GM18519 (cell line): ENCODE results near the gene HHIP.
A peak's percentile ranks its signal among the peaks of the same experiment; 100 is the strongest.

Experiments
- ATAC-seq: cut with Tn5 transposase; IDR thresholded peaks from one replicate; pipeline ENCODE4 v1.9.1; 2021; ENCODE audit warnings: mild to moderate bottlenecking, moderate library complexity; ENCODE audit not compliant: unreplicated experiment, low FRiP score

Gene HHIP

GRCh38 chr4:144705601-144706590 is 59.9 kb downstream of the HHIP start:
- ATAC-seq: no peak

GRCh38 chr4:144709159-144709558 is 63.2 kb downstream of the HHIP start:
- ATAC-seq: no peak

- no peak for ATAC-seq
Observed at GRCh38 chr4:144709793-144710525, 64.0 kb downstream of the HHIP start.

- ATAC-seq: no peak
Observed at GRCh38 chr4:144710526-144710912, 64.6 kb downstream of the HHIP start.

- ATAC-seq: no peak
Observed at GRCh38 chr4:144711700-144712456, 65.9 kb downstream of the HHIP start.

- ATAC-seq: no peak
Observed at GRCh38 chr4:144712775-144713174, 66.8 kb downstream of the HHIP start.

- no peak for ATAC-seq
Observed at GRCh38 chr4:144714166-144714565, 68.2 kb downstream of the HHIP start.

- ATAC-seq: peak; percentile 51
Observed at GRCh38 chr4:144715230-144715629, 69.3 kb downstream of the HHIP start.

GRCh38 chr4:144716778-144717177 is 70.8 kb downstream of the HHIP start:
- no peak for ATAC-seq

- ATAC-seq: no peak
Observed at GRCh38 chr4:144718958-144719512, 73.1 kb downstream of the HHIP start.

- no peak for ATAC-seq
Observed at GRCh38 chr4:144720491-144720890, 74.5 kb downstream of the HHIP start.

- no peak for ATAC-seq
Observed at GRCh38 chr4:144721994-144722393, 76.0 kb downstream of the HHIP start.

- no peak for ATAC-seq
Observed at GRCh38 chr4:144723471-144723870, 77.5 kb downstream of the HHIP start.

GRCh38 chr4:144729175-144729574 is 83.2 kb downstream of the HHIP start:
- ATAC-seq: no peak

GRCh38 chr4:144732584-144733428 is 86.8 kb downstream of the HHIP start:
- no peak for ATAC-seq

- ATAC-seq: no peak
Observed at GRCh38 chr4:144733566-144733965, 87.6 kb downstream of the HHIP start.

GRCh38 chr4:144734522-144734921 is 88.6 kb downstream of the HHIP start:
- ATAC-seq: no peak

- ATAC-seq: no peak
Observed at GRCh38 chr4:144738649-144739048, 92.7 kb downstream of the HHIP start.

- no peak for ATAC-seq
Observed at GRCh38 chr4:144739511-144740033, 93.6 kb downstream of the HHIP start.
